GM12878 (cell line): ENCODE data around the gene SGO1. TPM values are rescaled to one million over a fixed set of nuclear protein-coding genes. Genes with fewer than 3 reads are reported as not detected.

Experiments used
- DPF2 ChIP-seq: fragments of 450-650 bp; IDR thresholded peaks from 2 replicates; pipeline ENCODE4 v1.6.1; 2017; ENCODE audit warnings: mild to moderate bottlenecking
- HCFC1 ChIP-seq: fragments of 150-350 bp; IDR thresholded peaks from 2 replicates; pipeline ENCODE4 v1.6.1; 2014; ENCODE audit warnings: low read length
- MEF2A ChIP-seq: IDR thresholded peaks from 2 replicates; pipeline ENCODE4 v1.6.1; 2011; ENCODE audit warnings: low read depth, mild to moderate bottlenecking, low read length, moderate library complexity; ENCODE audit not compliant: insufficient read depth
- MTA3 ChIP-seq: IDR thresholded peaks from 2 replicates; pipeline ENCODE4 v1.6.1; 2012; ENCODE audit warnings: low read length, inconsistent platforms, borderline replicate concordance
- MYB ChIP-seq: fragments of 150-350 bp; IDR thresholded peaks from 2 replicates; pipeline ENCODE4 v1.6.1; 2014; ENCODE audit warnings: mild to moderate bottlenecking, low read depth, low read length, borderline replicate concordance
- NFYB ChIP-seq: IDR thresholded peaks from 2 replicates; pipeline ENCODE4 v1.6.1; 2011; ENCODE audit warnings: low read depth, mild to moderate bottlenecking, low read length, improper control_type of control experiment, moderate library complexity; ENCODE audit not compliant: insufficient read depth
- NR2C2 ChIP-seq: IDR thresholded peaks from 2 replicates; pipeline ENCODE4 v1.6.1; 2011; ENCODE audit warnings: borderline replicate concordance, low read depth; ENCODE audit not compliant: control insufficient read depth, insufficient read length
- PAX8 ChIP-seq: fragments of 450-650 bp; IDR thresholded peaks from 2 replicates; pipeline ENCODE4 v1.6.1; 2017; ENCODE audit warnings: mild to moderate bottlenecking, moderate library complexity
- SUZ12 ChIP-seq: fragments of 200-600 bp; sonication (generic); IDR thresholded peaks from one replicate; pipeline ENCODE4 v1.6.1; 2018; ENCODE audit warnings: antibody characterized with exemption, mild to moderate bottlenecking; ENCODE audit not compliant: unreplicated experiment
- YBX1 ChIP-seq: fragments of 450-650 bp; IDR thresholded peaks from 2 replicates; pipeline ENCODE4 v1.6.1; 2016; ENCODE audit warnings: antibody characterized with exemption
- polyA plus RNA-seq, 11 experiments: library from polyadenylated mRNA; depleted of rRNA in 4 of 11; unstranded in 6 of 11; stranded (reverse) in 5 of 11; fragments of >200 nt; fragmentation: Nextera tagmentation in 4 of 11; fragmentation: Illumina TruSeq in 1 of 11; extraction: Ambion mirVana in 4 of 11; extraction: Trizol in 1 of 11; gene quantifications; 1 replicate in 1 of 11; 2 replicates in 10 of 11; pipeline versions ENCODE4 v1.2.1 to v1.2.3, GENCODE V29; 2011 to 2016; ENCODE audit warnings: inconsistent platforms in 2 of 11, missing spikeins in 2 of 11, low read depth in 1 of 11
- total RNA-seq, 4 experiments: library from RNA; depleted of rRNA in 3 of 4; stranded (reverse); fragments of >200 nt in 3 of 4; fragmentation: Illumina TruSeq in 1 of 4; extraction: Trizol in 1 of 4; gene quantifications; 2 replicates each; pipeline versions ENCODE4 v1.2.1 to v1.2.3, GENCODE V29; 2013 to 2021
- TF ChIP-seq, protein P1 (sequence below): IDR thresholded peaks from 2 replicates; pipeline ENCODE4 v1.6.1; 2012; ENCODE audit warnings: improper control_type of control experiment, low read depth, low read length; ENCODE audit not compliant: insufficient replicate concordance
- TF ChIP-seq, protein P2 (sequence below): fragments of 450-650 bp; IDR thresholded peaks from 2 replicates; pipeline ENCODE4 v1.6.1; 2017; ENCODE audit warnings: mild to moderate bottlenecking, low read depth, inconsistent platforms; ENCODE audit not compliant: poor library complexity, severe bottlenecking
- TF ChIP-seq, protein P3 (sequence below): fragments of 150-350 bp; IDR thresholded peaks from 2 replicates; pipeline ENCODE4 v1.6.1; 2014; ENCODE audit warnings: mild to moderate bottlenecking, low read depth, low read length
- TF ChIP-seq, protein P4 (sequence below): IDR thresholded peaks from 2 replicates; pipeline ENCODE4 v1.6.1; 2011; ENCODE audit warnings: mild to moderate bottlenecking, low read depth, low read length, moderate library complexity; ENCODE audit not compliant: insufficient replicate concordance
- TF ChIP-seq, protein P5 (sequence below): IDR thresholded peaks from 2 replicates; pipeline ENCODE4 v1.6.1; 2011; ENCODE audit warnings: borderline replicate concordance, low read depth, mild to moderate bottlenecking, moderate library complexity, mixed read lengths, low read length; ENCODE audit not compliant: insufficient read depth; ENCODE audit errors: extremely low read length
- TF ChIP-seq, protein P6 (sequence below), 3 experiments: IDR thresholded peaks in 2 of 3; conservative IDR thresholded peaks in 1 of 3; 2 replicates each; pipeline ENCODE4 v1.5.1; 2011; ENCODE audit warnings: low read depth in 3 of 3, low read length in 3 of 3, mild to moderate bottlenecking in 3 of 3, control low read depth in 2 of 3, moderate library complexity in 2 of 3, inconsistent platforms in 1 of 3, mixed read lengths in 1 of 3; ENCODE audit not compliant: control insufficient read depth in 2 of 3, insufficient read depth in 1 of 3; ENCODE audit errors: extremely low read depth in 1 of 3

Gene SGO1
- total and polyA plus RNA-seq, 10 of the 15 experiments (the other 5 are each of a cell fraction or from before 2014, with no cell fraction given): 10.9 to 46.2 (median 17.6) TPM

GRCh38 chr3:20125897-20126296 lies 60.1 kb downstream of the SGO1 start (continued):
- TF ChIP-seq, protein P1, sequence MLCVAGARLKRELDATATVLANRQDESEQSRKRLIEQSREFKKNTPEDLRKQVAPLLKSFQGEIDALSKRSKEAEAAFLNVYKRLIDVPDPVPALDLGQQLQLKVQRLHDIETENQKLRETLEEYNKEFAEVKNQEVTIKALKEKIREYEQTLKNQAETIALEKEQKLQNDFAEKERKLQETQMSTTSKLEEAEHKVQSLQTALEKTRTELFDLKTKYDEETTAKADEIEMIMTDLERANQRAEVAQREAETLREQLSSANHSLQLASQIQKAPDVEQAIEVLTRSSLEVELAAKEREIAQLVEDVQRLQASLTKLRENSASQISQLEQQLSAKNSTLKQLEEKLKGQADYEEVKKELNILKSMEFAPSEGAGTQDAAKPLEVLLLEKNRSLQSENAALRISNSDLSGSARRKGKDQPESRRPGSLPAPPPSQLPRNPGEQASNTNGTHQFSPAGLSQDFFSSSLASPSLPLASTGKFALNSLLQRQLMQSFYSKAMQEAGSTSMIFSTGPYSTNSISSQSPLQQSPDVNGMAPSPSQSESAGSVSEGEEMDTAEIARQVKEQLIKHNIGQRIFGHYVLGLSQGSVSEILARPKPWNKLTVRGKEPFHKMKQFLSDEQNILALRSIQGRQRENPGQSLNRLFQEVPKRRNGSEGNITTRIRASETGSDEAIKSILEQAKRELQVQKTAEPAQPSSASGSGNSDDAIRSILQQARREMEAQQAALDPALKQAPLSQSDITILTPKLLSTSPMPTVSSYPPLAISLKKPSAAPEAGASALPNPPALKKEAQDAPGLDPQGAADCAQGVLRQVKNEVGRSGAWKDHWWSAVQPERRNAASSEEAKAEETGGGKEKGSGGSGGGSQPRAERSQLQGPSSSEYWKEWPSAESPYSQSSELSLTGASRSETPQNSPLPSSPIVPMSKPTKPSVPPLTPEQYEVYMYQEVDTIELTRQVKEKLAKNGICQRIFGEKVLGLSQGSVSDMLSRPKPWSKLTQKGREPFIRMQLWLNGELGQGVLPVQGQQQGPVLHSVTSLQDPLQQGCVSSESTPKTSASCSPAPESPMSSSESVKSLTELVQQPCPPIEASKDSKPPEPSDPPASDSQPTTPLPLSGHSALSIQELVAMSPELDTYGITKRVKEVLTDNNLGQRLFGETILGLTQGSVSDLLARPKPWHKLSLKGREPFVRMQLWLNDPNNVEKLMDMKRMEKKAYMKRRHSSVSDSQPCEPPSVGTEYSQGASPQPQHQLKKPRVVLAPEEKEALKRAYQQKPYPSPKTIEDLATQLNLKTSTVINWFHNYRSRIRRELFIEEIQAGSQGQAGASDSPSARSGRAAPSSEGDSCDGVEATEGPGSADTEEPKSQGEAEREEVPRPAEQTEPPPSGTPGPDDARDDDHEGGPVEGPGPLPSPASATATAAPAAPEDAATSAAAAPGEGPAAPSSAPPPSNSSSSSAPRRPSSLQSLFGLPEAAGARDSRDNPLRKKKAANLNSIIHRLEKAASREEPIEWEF: no peak
- TF ChIP-seq NR2C2 (no peak), HCFC1 (no peak), MYB (no peak), PAX8 (no peak), DPF2 (peak; percentile 93), MEF2A (0 out of 2 replicates have a peak, but pooled peaks have one; percentile 42), MTA3 (peak; percentile 53; the same call in 1 of the 2 replicates), NFYB (no peak), SUZ12 (no peak), YBX1 (no peak)
- TF ChIP-seq, protein P2, sequence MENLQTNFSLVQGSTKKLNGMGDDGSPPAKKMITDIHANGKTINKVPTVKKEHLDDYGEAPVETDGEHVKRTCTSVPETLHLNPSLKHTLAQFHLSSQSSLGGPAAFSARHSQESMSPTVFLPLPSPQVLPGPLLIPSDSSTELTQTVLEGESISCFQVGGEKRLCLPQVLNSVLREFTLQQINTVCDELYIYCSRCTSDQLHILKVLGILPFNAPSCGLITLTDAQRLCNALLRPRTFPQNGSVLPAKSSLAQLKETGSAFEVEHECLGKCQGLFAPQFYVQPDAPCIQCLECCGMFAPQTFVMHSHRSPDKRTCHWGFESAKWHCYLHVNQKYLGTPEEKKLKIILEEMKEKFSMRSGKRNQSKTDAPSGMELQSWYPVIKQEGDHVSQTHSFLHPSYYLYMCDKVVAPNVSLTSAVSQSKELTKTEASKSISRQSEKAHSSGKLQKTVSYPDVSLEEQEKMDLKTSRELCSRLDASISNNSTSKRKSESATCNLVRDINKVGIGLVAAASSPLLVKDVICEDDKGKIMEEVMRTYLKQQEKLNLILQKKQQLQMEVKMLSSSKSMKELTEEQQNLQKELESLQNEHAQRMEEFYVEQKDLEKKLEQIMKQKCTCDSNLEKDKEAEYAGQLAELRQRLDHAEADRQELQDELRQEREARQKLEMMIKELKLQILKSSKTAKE: peak; percentile 16
- TF ChIP-seq, protein P3, sequence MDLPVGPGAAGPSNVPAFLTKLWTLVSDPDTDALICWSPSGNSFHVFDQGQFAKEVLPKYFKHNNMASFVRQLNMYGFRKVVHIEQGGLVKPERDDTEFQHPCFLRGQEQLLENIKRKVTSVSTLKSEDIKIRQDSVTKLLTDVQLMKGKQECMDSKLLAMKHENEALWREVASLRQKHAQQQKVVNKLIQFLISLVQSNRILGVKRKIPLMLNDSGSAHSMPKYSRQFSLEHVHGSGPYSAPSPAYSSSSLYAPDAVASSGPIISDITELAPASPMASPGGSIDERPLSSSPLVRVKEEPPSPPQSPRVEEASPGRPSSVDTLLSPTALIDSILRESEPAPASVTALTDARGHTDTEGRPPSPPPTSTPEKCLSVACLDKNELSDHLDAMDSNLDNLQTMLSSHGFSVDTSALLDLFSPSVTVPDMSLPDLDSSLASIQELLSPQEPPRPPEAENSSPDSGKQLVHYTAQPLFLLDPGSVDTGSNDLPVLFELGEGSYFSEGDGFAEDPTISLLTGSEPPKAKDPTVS: no peak
- TF ChIP-seq, protein P4, sequence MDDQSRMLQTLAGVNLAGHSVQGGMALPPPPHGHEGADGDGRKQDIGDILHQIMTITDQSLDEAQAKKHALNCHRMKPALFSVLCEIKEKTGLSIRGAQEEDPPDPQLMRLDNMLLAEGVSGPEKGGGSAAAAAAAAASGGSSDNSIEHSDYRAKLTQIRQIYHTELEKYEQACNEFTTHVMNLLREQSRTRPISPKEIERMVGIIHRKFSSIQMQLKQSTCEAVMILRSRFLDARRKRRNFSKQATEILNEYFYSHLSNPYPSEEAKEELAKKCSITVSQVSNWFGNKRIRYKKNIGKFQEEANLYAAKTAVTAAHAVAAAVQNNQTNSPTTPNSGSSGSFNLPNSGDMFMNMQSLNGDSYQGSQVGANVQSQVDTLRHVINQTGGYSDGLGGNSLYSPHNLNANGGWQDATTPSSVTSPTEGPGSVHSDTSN: no peak
- TF ChIP-seq, protein P5, sequence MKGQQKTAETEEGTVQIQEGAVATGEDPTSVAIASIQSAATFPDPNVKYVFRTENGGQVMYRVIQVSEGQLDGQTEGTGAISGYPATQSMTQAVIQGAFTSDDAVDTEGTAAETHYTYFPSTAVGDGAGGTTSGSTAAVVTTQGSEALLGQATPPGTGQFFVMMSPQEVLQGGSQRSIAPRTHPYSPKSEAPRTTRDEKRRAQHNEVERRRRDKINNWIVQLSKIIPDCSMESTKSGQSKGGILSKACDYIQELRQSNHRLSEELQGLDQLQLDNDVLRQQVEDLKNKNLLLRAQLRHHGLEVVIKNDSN: no peak
- TF ChIP-seq, protein P6, sequence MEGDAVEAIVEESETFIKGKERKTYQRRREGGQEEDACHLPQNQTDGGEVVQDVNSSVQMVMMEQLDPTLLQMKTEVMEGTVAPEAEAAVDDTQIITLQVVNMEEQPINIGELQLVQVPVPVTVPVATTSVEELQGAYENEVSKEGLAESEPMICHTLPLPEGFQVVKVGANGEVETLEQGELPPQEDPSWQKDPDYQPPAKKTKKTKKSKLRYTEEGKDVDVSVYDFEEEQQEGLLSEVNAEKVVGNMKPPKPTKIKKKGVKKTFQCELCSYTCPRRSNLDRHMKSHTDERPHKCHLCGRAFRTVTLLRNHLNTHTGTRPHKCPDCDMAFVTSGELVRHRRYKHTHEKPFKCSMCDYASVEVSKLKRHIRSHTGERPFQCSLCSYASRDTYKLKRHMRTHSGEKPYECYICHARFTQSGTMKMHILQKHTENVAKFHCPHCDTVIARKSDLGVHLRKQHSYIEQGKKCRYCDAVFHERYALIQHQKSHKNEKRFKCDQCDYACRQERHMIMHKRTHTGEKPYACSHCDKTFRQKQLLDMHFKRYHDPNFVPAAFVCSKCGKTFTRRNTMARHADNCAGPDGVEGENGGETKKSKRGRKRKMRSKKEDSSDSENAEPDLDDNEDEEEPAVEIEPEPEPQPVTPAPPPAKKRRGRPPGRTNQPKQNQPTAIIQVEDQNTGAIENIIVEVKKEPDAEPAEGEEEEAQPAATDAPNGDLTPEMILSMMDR (IDR thresholded peaks at IDR 0.05 in 2 of 3, conservative IDR thresholded peaks at IDR 0.05 in 1 of 3; ENCODE audit: control insufficient read depth in 2 of 3, extremely low read depth in 1 of 3, insufficient read depth in 1 of 3, low read depth in 3 of 3, low read length in 3 of 3): no peak
